T-helper 2 cell (primary cell): ENCODE results near the gene ZNF222.
A peak's percentile ranks its signal among the peaks of the same experiment; 100 is the strongest.

Experiments
- DNase-seq, 5 experiments: peaks; one replicate each; pipeline versions ENCODE4 v3.0.0 to v3.0.0-alpha.2; 2012 to 2022
- total RNA-seq, 2 donors: gene quantifications; one replicate each; lab custom pipeline; 2026; lab: John Stamatoyannopoulos, UW

The ZNF222 gene
- total RNA-seq = 3.1 to 3.4 reads per million in 2 donors

DNA sequence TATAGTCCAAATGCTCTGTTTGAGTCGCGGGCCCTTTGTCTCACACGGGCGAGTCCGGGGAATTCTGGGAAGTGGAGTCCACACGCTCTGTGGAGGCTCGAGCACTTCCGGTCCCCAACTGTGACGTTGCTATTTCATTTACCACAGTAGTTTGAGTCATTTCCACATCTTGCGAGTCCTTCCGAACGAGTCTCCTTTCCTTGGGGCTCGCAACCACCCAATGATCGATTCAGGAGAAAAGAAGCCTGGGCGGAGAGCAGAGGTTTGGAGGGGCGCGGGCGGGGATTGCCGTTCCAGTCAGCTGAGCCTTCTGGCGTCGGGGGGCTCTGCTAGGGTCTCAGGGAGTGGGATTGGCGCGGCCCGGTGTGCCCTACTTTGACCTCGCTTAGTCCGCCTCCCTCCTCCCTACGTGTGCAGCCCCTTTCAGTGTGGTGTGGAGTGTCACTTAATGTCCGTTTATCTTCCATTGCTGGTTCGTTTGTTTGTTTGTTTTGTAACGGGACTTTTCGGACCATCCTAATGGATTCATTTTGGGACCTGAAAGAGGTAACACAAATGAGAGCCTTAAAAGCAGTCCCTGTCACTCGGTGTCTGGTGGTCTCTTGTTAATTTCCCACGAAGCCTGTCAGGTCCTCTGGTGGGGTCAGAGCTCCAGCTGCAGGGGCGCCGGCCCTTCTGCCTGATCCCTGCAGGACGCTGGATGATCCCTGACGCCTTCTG lies at the start of gene ZNF222:
ZNF222 (plus strand) TSS at position 163 of the 720 bp plus-strand sequence; CDS start at position 221, 58 bp downstream.
- DNase-seq = peak; percentile 23 to 95 (median 61)

DNA sequence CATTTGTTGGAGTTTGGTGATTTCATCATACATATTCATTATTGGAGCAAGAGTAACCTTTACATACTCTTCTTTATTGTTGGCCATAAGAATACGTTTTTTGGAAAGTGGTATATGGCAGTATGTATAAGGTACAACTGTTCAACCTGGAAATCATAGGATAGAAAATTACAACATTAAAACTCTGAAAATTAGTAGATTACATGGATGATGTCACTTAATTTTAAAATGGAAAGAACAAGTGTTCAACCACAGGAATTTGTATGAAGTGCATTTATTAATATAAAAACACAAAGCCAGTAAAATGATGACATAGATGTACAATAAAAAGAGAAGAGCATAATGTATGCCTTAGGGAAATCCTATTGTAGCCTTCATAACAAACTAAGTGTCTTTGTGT lies 48.4 kb upstream of the ZNF222 start:
- no peak for DNase-seq

GRCh38 chr19:43983544-43983911 lies 41.7 kb upstream of the ZNF222 start:
- no peak for DNase-seq

- DNase-seq = peak in 4 of 5 experiments; percentile 42 to 81 (median 58)
Measured at GRCh38 chr19:43983912-43984686, 41.1 kb upstream of the ZNF222 start, which contains the start of gene ZNF155. ZNF155 (plus strand) TSS chr19:43984188; CDS start chr19:43988544, 4,356 bp downstream.

- DNase-seq = no peak
Measured at GRCh38 chr19:43984687-43985000, 40.5 kb upstream of the ZNF222 start.

DNA sequence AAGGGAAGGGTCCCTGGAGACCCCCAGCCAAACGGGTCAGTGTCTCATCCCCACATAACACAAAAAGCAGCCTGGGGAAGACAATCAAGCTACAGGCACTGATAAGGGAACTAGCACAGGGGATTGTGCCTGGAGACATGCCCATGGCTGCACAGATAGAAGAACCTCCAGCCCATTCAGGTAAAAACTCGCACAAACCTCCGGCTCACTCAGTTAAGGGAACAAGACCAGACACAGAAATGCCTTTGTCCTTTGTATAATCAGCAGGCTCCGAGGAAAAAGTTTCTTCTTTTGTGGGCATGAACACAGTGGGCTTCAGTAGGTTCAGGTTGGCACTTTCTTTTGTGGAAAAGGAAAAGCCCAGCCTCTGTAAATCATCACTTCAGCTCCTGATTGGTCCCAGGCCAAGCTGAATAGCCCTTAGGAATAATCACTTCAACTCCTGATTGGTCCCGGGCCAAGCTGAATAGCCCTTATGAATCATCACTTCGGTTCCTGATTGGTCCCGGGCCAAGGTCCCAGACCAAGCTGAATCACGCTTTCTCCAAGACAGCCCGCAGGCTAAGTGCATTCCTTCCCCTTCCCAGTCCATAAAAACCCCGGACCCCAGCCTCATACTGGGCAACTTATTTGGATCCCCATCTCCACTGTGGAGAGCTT lies 27.4 kb upstream of the ZNF222 start:
- DNase-seq = no peak

DNA sequence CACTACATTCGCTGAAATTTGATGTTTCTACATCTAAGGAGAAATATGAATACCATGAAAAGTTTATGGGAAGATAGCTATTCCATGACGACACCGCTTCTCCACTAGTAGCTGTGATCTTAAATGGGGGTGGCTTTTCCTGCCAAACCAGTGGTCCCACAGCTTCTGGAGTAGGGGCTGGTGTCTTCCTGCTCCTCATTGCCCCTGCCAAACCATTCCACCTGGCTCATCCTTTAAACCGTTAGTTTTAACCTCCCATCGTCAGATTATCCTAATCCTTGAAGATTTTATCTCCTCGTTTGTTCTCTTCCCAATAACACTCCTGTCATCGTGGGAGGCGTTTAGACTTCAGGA lies 23.0 kb upstream of the ZNF222 start:
- DNase-seq = no peak

GRCh38 chr19:44002566-44003460 lies 22.4 kb upstream of the ZNF222 start, which contains the start of gene ZNF230:
ZNF230 (plus strand) TSS chr19:44002957; CDS start chr19:44007079, 4,122 bp downstream.
- DNase-seq = peak; percentile 40 to 99 (median 72)

DNA sequence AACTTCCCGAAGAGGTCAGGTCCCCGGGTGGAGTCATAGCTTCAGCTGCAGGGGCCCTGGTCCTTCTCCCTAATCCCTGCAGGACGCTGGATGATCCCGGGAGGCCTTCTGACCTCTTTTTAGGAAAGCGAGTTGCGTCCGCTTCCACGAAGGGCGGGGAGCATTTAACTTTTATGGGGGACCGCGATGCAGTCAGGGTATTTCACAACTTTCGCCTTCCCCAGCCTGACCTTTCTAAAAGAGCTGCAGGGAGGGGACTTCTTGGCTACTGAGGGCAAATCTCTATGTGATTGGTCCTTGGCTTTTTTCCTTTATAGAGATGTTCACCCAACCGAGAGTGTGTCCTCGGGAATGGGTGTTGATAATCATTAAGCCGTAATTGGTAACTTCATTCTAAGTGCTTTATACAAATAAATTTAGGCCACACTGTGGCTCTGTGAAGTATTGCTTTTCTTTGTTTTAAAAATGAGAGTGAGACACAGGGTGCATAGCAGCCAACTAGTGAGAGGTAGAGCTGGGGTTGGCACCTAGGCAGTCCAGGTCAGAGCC lies 21.6 kb upstream of the ZNF222 start:
- DNase-seq = peak in 1 of 5 experiments; percentile 65

- DNase-seq = no peak
Measured at GRCh38 chr19:44005973-44006372, 19.2 kb upstream of the ZNF222 start.

DNA sequence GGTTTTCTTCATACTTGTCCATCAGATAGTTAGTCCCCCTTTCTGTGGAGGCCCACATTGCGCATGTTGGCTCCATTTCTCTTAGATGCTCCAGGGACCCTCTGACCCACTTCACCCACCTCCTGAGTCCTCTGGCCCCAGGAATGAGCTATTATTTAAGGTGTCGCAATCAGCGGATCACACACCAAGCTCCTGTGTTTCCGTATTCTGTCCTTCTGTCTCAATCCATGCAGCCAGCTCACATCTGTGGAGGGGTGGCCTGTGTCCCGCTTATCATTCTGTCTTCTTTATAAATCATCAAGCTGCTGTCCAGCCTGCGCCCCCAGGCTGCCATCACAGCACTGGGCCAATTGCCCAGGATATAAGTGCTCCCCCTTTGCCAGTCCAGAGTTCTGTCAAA lies 17.7 kb upstream of the ZNF222 start:
- DNase-seq = no peak

- no peak for DNase-seq
Measured at GRCh38 chr19:44010468-44010867, 14.7 kb upstream of the ZNF222 start.

- DNase-seq = no peak
Measured at GRCh38 chr19:44019498-44019897, 5.7 kb upstream of the ZNF222 start.

- no peak for DNase-seq
Measured at GRCh38 chr19:44021221-44021620, 4.0 kb upstream of the ZNF222 start.

DNA sequence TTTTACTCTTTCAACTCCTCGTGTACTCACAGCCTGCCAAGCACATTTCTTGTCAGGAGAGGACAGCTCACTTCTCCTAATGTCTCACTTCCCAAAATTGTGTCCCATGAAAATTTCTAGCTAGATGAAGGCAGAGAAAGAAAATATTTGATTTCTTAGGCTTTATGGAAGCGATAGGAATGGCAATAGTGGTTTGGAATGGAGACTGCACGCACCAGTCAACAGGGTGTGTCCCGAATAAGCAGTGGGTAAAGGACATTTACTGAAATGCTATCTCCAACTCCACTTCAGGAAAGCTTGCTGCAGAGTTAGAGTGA lies 321 bp upstream of the ZNF222 start:
- no peak for DNase-seq

DNA sequence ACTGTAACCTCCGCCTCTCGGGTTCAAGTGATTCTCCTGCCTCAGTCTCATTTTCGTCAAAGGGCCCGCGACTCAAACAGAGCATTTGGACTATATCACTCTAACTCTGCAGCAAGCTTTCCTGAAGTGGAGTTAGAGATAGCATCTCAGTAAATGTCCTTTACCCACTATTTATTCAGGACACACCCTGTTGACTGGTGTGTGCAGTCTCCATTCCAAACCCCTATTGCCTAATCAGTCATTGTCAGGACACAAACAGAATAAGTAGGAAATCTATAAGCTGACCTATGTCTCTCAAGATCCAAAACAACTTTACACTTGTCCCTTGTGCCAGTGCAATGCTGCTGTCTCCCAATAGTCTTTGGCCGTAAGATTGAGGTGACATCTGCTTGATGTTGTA lies 1.4 kb downstream of the ZNF222 start:
- DNase-seq = no peak

GRCh38 chr19:44032001-44032610 lies 6.9 kb downstream of the ZNF222 start:
- no peak for DNase-seq

DNA sequence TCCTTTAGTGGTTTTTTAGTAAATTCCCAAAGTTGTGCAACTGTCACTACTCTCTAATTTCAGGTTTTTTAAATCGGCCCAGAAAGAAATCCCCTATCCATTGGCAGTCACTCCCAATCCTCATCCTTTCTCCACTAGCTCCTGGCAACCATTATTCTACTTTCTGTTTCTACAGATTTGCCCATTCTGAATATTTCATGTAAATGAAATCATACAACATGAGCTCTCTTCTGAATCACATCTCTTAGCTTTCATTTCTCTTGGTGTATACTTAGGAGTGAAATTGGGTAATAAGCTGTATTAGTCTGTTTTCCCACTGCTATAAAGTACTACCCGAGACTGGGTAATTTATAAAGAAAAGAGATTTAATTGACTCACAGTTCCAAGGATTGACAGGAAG lies 17.0 kb downstream of the ZNF222 start:
- DNase-seq = no peak

- peak in 1 of 5 experiments; percentile 7 for DNase-seq
Measured at GRCh38 chr19:44050740-44051649, 25.8 kb downstream of the ZNF222 start.

GRCh38 chr19:44051650-44052402 lies 26.6 kb downstream of the ZNF222 start, which contains the start of gene ZNF223:
ZNF223 (plus strand) TSS chr19:44052036; CDS start chr19:44055177, 3,141 bp downstream.
- peak in 4 of 5 experiments; percentile 16 to 48 (median 41) for DNase-seq
